ENCODE data around the gene POLR1A.

GRCh38 chr2:85986121-85986520, 119.6 kb downstream of the POLR1A start:
- TF ChIP-seq CTCF (IDR thresholded peaks at IDR 0.05 in 8 of 11, conservative IDR thresholded peaks at IDR 0.05 in 3 of 11) (no peak), POLR2A (IDR thresholded peaks at IDR 0.05) (no peak), POLR2AphosphoS5 (IDR thresholded peaks at IDR 0.05) (no peak)
